ENCODE results near the gene KRAS.

DNA sequence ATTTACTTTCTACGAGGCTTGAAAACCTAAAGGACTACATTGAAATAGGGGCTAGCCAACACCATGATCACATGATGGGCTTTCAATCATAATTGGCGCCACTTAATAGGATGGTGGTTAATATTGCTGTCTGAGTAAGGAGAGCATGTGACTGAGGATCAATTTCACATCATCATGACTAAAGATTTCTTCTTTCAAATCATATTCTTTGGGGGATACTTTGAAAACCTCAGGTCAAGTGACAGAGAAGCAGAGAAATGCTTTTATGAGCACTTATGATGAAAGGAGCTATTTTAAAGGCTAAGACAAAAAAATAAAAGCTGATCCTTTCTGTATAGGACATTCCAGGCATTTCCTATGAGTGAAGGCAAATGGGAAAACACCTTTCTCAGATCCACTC is 42.9 kb upstream of the KRAS start:
- TF ChIP-seq CTCF (IDR thresholded peaks at IDR 0.05) = no peak
- TF ChIP-seq POLR2A (IDR thresholded peaks at IDR 0.05) = no peak

Data from right lobe of liver (tissue), 4 donors.